Measurements from ENCODE around the gene RCL1.
A peak's percentile ranks its signal among the peaks of the same experiment; 100 is the strongest.
"Not testable (repeated sequence)": the region's sequence is repeated elsewhere in the genome, so short reads cannot be mapped to it uniquely, and the experiment has no call there.

The RCL1 gene

DNA sequence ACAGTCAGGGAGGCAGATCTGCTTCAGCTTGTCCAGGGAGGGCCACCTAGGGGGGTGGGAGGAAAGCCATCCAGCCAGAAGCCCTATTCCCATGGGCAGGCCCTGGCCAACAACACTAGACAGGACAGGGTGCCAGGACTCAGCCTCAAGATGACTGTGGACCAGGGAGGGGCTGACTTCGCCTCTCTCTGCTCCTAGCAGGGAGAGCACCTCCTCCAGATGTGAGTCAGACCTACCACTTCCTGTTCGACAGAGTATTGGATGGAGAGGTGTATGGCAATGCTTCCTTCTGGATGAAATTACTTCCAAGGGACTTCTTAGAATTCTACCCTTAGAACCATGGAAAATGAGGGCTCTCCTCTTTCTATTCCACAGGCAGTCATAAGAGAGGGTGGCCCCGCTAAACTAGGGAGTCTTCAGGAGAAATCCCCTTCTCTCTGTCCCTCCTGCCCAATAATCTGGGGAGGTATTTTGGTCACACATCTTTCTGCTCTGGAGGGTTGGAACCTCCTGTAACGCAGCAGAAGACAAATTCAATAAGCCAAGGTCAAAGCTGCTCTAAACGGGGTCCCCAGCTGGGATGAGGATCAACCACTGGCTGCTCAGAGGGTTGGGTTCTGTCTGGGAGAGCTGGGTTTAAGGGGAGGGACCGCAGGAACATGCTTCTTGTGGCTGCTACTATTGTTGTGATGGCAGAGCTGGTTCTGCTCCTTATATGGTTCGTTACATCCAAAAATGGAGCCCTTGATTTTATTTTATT, 23.2 kb upstream of the RCL1 start:
- H2AFZ ChIP-seq (ENCODE audit: low read depth, low read length) = no peak overlapping the region
- ATAC-seq (ENCODE audit: insufficient read depth, low read depth) = peak; percentile 77; the same call in 2 of the 3 replicates

GRCh38 chr9:4771788-4772187, 21.0 kb upstream of the RCL1 start:
- H3K9me3 ChIP-seq (ENCODE audit: insufficient read depth, low read length, severe bottlenecking) = no peaks in the 10 kb centered on the region
- H3K4me3 ChIP-seq (ENCODE audit: low read depth in 1 of 2, low read length in 2 of 2) = no peak overlapping the region
- DNase-seq = no peak
- H2AFZ ChIP-seq (ENCODE audit: low read depth, low read length) = no peak overlapping the region
- TF ChIP-seq EZH2 (IDR thresholded peaks at IDR 0.05; ENCODE audit: borderline replicate concordance, low read depth, low read length, severe bottlenecking) (no peak), CTCF (IDR thresholded peaks at IDR 0.05; ENCODE audit: borderline replicate concordance, extremely low read depth, low read length, poor library complexity, severe bottlenecking) (no peak)
- H3K4me1 ChIP-seq (ENCODE audit: insufficient read depth, low read length) = no peaks in the 10 kb centered on the region
- no peak overlapping the region for H3K27ac ChIP-seq (ENCODE audit: low read length)
- no peaks in the 10 kb centered on the region for H4K20me1 ChIP-seq (ENCODE audit: insufficient read depth, low read length)
- H3K27me3 ChIP-seq (ENCODE audit: insufficient read depth, low read length, poor library complexity) = no peaks in the 10 kb centered on the region
- no peak overlapping the region for H3K9ac ChIP-seq (ENCODE audit: low read depth, low read length)
- no peak for ATAC-seq (ENCODE audit: insufficient read depth, low read depth)
- no peaks in the 10 kb centered on the region for H3K36me3 ChIP-seq (ENCODE audit: insufficient read depth, low read length)
- no peak overlapping the region for H3K4me2 ChIP-seq (ENCODE audit: insufficient read depth, low read length)
- no peaks in the 10 kb centered on the region for H3K79me2 ChIP-seq (ENCODE audit: insufficient read depth, low read length)

More for the DNA sequence above, 23.2 kb upstream of the RCL1 start:
- Histone ChIP-seq H3K36me3 (ENCODE audit: insufficient read depth, low read length) (no peaks in the 10 kb centered on the region), H3K9me3 (ENCODE audit: insufficient read depth, low read length, severe bottlenecking) (no peaks in the 10 kb centered on the region), H3K27ac (ENCODE audit: low read length) (no peak overlapping the region), H3K79me2 (ENCODE audit: insufficient read depth, low read length) (no peaks in the 10 kb centered on the region), H3K4me3 (ENCODE audit: low read depth in 1 of 2, low read length in 2 of 2) (no peak overlapping the region), H3K4me2 (ENCODE audit: insufficient read depth, low read length) (no peak overlapping the region), H3K4me1 (ENCODE audit: insufficient read depth, low read length) (no peaks in the 10 kb centered on the region), H3K27me3 (ENCODE audit: insufficient read depth, low read length, poor library complexity) (no peaks in the 10 kb centered on the region), H4K20me1 (ENCODE audit: insufficient read depth, low read length) (no peaks in the 10 kb centered on the region), H3K9ac (ENCODE audit: low read depth, low read length) (no peak overlapping the region)
- DNase-seq = no peak
- no peak for TF ChIP-seq CTCF (IDR thresholded peaks at IDR 0.05; ENCODE audit: borderline replicate concordance, extremely low read depth, low read length, poor library complexity, severe bottlenecking)
- no peak for TF ChIP-seq EZH2 (IDR thresholded peaks at IDR 0.05; ENCODE audit: borderline replicate concordance, low read depth, low read length, severe bottlenecking)

DNA sequence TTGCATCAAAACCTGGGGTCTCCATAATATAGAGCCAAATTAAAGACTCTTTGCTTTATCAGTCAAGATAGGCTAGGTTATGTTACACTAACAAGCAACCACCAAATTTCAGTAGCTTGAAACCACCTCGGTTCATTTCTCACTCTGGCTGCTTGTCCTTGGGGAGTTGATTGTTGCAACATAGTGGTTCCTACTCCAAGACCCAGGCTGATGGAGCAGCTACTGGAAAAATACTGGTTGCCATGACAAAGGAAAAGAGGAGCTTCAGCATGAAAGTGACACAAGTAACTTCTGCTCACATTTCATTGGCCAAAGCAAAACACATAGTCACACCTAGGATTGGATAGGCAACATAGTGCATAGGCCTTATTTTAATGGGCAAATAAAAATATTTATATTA, 18.5 kb upstream of the RCL1 start:
- H3K4me2 ChIP-seq (ENCODE audit: insufficient read depth, low read length) = no peak overlapping the region

GRCh38 chr9:4774958-4775357, 17.8 kb upstream of the RCL1 start:
- H3K4me1 ChIP-seq (ENCODE audit: insufficient read depth, low read length); ATAC-seq (ENCODE audit: insufficient read depth, low read depth); H3K27me3 ChIP-seq (ENCODE audit: insufficient read depth, low read length, poor library complexity); H3K36me3 ChIP-seq (ENCODE audit: insufficient read depth, low read length); H3K4me2 ChIP-seq (ENCODE audit: insufficient read depth, low read length); H4K20me1 ChIP-seq (ENCODE audit: insufficient read depth, low read length); DNase-seq; H3K27ac ChIP-seq (ENCODE audit: low read length); H2AFZ ChIP-seq (ENCODE audit: low read depth, low read length); H3K4me3 ChIP-seq (ENCODE audit: low read depth in 1 of 2, low read length in 2 of 2); H3K9me3 ChIP-seq (ENCODE audit: insufficient read depth, low read length, severe bottlenecking); H3K79me2 ChIP-seq (ENCODE audit: insufficient read depth, low read length); H3K9ac ChIP-seq (ENCODE audit: low read depth, low read length): not testable (repeated sequence)

More for the DNA sequence above, 18.5 kb upstream of the RCL1 start:
- no peak overlapping the region for H2AFZ ChIP-seq (ENCODE audit: low read depth, low read length)
- H3K4me1 ChIP-seq (ENCODE audit: insufficient read depth, low read length) = no peaks in the 10 kb centered on the region
- no peaks in the 10 kb centered on the region for H4K20me1 ChIP-seq (ENCODE audit: insufficient read depth, low read length)
- TF ChIP-seq CTCF (IDR thresholded peaks at IDR 0.05; ENCODE audit: borderline replicate concordance, extremely low read depth, low read length, poor library complexity, severe bottlenecking) (no peak), EZH2 (IDR thresholded peaks at IDR 0.05; ENCODE audit: borderline replicate concordance, low read depth, low read length, severe bottlenecking) (no peak)
- H3K27ac ChIP-seq (ENCODE audit: low read length) = no peak overlapping the region
- H3K4me3 ChIP-seq (ENCODE audit: low read depth in 1 of 2, low read length in 2 of 2) = no peak overlapping the region
- ATAC-seq (ENCODE audit: insufficient read depth, low read depth) (no peak), DNase-seq (no peak)
- no peaks in the 10 kb centered on the region for H3K9me3 ChIP-seq (ENCODE audit: insufficient read depth, low read length, severe bottlenecking)
- H3K79me2 ChIP-seq (ENCODE audit: insufficient read depth, low read length) = no peaks in the 10 kb centered on the region
- H3K36me3 ChIP-seq (ENCODE audit: insufficient read depth, low read length) = no peaks in the 10 kb centered on the region
- no peak overlapping the region for H3K9ac ChIP-seq (ENCODE audit: low read depth, low read length)
- H3K27me3 ChIP-seq (ENCODE audit: insufficient read depth, low read length, poor library complexity) = no peaks in the 10 kb centered on the region

All from DND-41 (cell line).